Measurements from ENCODE around the gene ITGA3. TPM values are rescaled to one million over a fixed set of nuclear protein-coding genes. Genes with fewer than 3 reads are reported as not detected.

Gene ITGA3
- 236 and 336 TPM in 2 replicates for total RNA-seq

DNA sequence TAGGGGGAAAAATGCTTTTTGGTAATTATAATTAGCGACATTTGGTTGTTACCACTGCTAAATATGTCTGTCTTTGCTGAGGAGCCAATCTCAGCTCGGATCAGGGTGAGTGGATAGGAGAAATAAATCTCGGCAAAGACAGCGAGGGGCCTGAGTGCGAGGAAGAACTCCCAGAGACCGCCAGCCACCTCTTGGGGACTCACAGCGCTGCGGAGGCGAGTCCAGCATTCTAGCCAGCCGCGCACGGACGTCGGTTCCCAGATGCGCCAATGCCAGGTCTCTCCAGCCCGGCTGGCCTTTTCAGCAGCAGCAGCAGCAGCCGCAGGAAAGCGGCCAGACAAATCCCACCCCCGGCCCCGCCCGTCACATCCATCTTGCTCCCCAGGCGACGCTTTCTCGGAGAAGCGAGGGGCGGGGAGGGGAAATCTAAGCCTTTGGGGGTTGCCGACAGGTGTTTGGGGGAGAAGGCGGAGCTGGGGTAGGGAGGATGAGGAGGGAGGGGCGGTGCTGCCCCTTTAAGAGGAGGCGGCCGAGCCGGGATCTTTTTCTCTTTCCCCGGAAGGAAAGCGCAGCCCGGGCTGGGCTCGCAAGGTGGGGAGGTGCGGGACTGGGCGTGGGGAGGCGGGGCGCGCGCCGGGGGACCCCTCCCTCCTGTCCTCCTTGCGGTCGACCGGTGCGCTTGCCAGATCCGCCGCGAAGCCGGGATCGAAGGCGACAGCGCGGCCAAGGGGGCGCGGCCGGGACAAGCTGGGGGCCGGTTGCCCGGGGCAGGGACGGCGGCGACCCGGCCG lies at the start of gene ITGA3:
Gene ITGA3 (plus strand): TSS at position 685 of the 791 bp plus-strand sequence. CDS start 330 bp downstream, outside the sequence.

DNA sequence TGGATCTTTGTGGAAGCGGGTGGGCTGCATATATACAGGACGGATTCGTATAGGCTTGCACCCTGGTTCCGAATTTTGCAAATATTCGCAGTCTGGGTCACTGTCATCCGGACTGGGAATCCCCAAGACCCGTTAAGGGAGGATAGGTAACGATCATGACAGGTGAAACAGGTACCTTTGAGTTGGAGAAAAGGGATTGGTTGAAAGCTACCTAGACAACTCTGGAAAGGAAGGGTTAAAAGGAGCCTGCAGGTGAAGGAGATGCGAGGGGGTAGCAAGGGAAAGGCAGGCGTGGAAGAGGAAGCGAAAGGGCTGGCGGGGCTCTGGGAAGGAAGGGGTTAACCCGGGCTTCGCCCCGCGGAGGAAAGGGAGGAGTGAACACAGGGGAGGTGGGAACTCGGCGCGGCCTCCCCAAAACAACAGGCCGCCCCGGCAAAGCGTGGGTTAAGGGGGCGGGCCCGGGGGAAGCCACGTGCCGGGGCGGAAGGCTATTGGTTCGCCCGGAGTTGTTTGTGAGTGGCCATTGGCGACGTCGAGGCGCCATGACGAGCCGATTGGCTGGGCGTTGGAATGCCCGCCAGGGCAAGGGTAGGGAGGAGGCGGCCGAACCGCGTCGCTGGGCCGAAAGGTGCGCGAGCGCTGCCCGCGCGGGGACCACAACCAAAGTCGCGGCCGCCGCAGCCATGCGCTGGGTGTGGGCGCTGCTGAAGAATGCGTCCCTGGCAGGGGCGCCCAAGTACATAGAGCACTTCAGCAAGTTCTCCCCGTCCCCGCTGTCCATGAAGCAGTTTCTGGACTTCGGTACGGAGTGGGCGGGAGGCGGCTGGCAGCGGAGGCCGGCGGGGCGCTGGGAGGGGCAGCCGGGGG lies 39.1 kb downstream of the ITGA3 start, which contains the start of gene PDK2:
Gene PDK2 (plus strand): TSS at position 599 of the 867 bp plus-strand sequence. CDS start 85 bp downstream, at position 684.

DNA sequence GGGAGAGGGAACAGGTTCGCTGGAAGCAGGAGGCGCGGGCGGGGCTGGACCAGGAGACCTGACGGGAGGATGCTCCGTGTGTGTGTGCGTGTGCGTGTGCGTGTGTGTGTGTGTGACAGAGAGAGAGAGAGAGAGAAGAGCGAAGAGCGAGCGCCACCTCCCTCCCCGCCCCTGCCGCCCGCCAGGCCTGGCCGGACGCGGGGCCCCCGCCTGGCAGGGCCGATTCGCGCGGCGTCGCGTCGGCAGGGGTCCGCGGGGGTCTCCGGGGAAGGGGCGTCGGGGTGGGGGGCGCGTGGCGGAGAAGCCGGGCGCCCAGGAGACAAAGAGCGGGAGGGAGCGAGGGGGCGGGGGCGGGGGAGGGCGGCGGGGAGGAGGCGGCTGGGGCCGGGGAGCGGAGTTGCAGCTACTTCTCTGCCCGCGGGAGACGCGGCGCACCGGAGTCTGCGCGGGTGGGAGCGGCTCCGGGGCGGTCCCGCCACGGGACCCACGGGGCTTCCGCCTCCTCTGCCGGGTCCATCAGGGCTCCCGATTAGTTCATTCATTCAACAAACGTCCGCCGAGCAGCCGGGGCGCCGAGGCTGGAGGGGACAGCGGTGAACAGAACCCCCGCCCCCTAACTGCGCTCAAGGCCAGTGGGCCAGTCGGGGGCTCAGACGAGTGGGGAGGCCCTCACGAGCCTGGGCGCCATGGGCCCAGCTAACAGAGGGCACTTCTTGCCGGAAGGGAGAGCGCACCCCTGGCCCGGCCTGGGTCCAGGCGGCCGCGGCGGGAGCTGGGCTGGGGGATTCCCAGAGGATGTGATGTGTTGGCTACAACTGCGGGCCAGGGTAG lies 74.0 kb downstream of the ITGA3 start, which contains the start of gene SAMD14:
Gene SAMD14 (minus strand): TSS at position 433 of the 831 bp plus-strand sequence. CDS start 5,201 bp downstream, outside the sequence.

Other genes with a start within 250 kb of the ITGA3 start
- not detected in 2 replicates for gene TAC4, start 208.0 kb upstream of the ITGA3 start, total RNA-seq
- not detected in 2 replicates for gene DLX4, start 86.9 kb upstream of the ITGA3 start, total RNA-seq
- not detected in 2 replicates for gene DLX3, start 60.9 kb upstream of the ITGA3 start, total RNA-seq
- 7.1 and 13.0 TPM in 2 replicates for gene PDK2, start 39.2 kb downstream of the ITGA3 start, total RNA-seq
- 1.2 and 1.4 TPM in 2 replicates for gene SAMD14, start 74.0 kb downstream of the ITGA3 start, total RNA-seq
- 26.5 and 33.7 TPM in 2 replicates for gene PPP1R9B, start 94.6 kb downstream of the ITGA3 start, total RNA-seq
- gene SGCA, start 109.9 kb downstream of the ITGA3 start, total RNA-seq = under 0.01 TPM in 1 of 2 replicates, not detected in the other
- gene COL1A1, start 145.5 kb downstream of the ITGA3 start, total RNA-seq = 2,214 and 2,222 TPM in 2 replicates
- 0.29 and 0.89 TPM in 2 replicates for gene TMEM92, start 218.4 kb downstream of the ITGA3 start, total RNA-seq